ENCODE data around the gene RGS18.
"Not testable (repeated sequence)": the region's sequence is repeated elsewhere in the genome, so short reads cannot be mapped to it uniquely, and the experiment has no call there.

Gene RGS18, protein sequence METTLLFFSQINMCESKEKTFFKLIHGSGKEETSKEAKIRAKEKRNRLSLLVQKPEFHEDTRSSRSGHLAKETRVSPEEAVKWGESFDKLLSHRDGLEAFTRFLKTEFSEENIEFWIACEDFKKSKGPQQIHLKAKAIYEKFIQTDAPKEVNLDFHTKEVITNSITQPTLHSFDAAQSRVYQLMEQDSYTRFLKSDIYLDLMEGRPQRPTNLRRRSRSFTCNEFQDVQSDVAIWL

DNA sequence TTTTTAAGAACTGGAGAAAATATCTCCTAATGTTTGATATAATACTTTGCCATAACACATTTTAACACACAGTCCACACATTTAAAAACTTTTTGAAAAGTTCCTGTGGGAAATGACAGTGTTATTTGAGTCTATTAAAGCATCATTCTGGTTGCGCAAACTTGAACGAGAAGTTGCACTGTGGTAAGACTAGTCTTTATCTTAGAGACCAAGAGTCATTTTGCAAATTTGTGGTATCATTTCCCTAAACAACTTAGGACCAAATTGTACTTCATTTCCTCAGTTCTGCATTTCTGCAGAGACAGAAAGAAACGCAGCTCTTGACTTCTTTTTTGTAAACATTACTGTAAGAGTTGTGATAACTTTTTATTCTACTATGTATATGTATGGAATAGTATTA is at the start of gene RGS18:
RGS18 (plus strand) TSS at position 282 of the 400 bp plus-strand sequence. CDS start 176 bp downstream, outside the sequence.
- no peak for DNase-seq

DNA sequence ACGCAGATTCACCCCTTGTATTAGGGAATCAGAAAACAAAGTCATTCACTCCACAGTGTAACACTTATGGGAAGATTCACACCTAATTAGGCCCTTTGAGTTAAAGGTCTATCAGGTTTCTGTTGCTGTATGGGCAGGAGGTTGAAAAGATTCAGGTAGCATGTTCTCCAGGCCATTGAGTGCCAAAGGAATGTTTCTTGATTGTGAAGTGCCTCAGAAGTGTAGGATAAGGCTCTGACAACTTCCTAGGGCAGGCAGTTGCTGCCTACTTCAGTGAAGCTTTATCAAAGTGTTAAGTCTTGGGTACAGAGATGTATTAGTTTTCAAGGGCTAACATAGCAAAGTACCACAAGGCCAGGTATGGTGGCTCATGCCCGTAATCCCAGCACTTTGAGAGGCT is 48.7 kb upstream of the RGS18 start:
- no peak for DNase-seq

DNA sequence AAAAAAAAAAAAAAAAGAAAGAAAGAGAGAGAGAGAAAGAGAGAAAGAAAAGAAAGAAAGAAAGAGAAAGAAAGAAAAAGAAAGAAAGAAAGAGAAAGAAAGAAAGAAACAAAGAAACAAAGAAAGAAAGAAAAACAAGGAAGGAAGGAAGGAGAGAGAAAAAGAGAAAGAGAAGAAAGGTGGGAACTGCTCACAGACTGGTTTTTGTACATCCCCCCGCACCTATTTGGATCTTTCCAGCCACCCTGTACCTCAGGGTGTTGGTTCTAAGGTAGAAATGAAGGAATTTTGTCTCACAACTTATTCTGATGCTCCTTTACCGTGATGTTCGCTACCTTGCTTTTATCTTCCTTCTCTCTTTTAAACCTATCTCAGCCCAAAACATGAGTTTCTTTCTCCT is 43.3 kb upstream of the RGS18 start:
- no peak for DNase-seq

DNA sequence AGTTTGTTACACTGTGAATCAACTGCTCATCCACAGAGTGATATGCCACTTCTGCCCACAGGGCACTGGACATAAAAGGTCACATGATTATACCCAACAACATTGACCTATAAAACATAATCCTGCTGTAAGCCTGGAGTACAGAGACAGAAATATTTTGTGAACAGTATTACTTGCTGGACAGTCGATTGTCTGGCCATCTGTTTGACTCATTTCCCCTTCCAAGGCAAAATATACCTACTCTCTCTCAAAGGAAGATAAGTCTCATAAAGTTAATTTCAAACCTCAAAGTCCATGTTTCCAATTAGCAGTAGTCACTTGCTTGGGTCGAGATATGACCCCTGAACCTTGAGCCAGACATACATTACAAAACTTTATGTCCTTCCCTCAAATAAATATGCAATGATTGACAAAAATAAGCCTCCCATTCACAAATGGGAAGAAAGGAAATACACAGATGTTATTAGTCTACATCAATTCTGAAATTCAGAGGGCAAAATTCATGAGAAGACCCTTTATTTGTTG is 39.3 kb upstream of the RGS18 start:
- no peak for DNase-seq

DNA sequence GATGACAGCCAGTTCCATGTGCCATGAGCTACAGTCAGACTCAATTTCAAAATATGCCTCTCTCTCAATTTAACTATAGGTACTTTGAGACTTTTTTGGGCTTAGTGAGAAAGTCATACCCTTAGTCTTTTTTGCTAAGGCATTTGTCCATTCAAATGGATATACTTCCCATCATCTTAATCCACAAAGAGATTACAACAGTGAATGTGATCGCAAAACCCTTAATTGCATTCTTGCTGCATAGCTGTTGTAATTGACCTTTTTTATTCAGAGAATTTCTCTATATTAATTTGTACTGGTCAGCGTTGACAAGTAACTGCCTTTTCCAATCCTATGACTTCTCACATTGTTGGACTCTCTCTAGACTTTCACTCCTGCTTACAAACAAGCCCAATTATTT is 38.6 kb upstream of the RGS18 start:
- no peak for DNase-seq

DNA sequence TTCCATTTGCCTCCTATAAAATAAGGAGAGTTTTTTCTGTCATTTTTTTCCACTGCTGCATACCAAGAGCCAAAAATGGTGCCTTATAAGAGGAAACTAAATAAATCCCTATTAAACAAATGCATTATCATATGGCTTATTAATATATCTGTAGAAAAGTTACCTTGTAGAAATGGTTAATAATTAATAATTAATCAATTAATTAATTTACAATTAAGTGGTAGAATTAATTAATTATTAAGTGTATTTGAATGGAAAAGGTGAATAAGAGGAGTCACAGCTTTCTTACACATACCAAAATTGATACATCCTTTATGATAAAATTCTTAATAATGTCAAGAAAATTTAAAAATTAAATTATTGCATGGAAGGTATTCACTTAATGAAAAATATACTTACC is 35.6 kb upstream of the RGS18 start:
- no peak for DNase-seq

DNA sequence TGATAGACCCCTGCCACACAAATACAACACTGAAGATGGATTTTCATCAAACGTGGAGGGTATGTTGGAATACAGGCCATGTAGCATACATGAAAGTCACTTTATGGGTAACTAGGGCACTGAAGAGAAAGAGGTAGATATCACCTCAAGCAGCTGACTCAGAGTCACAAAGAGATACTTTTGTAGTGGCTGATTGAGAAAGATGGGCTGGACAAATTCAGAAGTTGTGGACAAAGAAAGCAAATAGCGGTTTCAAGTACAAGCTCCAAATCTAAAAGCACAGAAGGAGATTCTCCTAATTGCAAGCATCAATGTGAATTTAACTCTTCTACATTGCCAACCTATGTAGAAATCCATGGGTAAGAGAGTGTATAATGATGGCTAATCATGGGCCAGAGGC is 35.0 kb upstream of the RGS18 start:
- DNase-seq = no peak

DNA sequence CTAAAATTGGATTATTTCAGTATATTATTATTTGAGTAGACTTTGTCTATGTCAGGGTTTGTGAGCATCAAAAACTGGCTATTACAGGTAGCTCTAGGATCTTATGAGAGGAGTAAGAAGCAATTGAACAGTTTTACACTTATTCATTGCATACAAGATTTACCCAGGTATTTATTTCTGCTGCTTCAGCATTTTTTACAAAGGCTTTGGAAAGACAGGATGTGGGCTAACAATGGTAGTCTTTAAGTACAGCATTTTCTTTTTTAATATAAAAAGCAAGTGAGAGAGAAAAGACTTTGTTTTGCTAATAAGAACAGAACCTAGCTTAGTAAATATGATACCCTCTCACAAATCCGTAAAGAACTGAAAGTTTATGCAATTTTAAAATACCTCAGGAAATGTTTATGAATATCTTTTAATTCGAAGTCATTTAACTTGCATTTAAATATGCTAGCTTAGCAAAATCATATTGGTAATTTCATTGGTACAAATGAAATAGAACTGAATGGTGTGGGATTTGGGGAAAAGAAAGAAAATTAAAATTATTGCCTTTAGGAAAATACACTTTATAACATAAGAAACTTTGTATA is 32.1 kb upstream of the RGS18 start:
- DNase-seq = no peak

DNA sequence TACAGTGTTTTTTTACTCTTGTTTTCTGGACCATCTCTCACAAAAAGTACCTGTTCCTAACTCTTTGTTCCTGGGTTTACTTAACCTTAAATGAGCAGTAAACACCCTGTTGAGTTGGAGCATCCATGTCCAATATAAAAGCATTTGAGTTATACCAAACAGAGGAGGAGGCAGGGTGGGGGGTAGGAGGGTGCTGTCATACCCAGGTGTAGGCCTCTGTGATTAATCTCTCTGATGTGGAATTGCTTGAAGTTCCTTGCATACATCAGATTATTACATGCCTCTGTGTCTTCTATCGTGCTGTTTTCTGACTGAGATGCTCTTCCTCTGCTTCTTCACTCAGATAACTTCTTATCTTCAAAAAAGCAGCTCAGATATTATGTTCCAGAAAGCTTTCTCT is 28.1 kb upstream of the RGS18 start:
- DNase-seq = no peak

DNA sequence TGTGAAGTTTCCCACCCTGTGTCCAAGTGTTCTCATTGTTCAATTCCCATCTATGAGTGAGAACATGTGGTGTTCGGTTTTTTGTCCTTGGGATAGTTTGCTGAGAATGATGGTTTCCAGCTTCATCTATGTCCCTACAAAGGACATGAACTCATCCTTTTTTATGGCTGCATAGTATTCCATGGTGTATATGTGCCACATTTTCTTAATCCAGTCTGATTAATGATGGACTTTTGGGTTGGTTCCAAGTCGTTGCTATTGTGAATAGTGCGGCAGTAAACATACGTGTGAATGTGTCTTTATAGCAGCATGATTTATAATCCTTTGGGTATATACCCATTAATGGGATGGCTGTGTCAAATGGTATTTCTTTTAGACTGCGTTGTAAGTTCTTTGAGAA is 27.4 kb upstream of the RGS18 start:
- not testable (repeated sequence) for DNase-seq

DNA sequence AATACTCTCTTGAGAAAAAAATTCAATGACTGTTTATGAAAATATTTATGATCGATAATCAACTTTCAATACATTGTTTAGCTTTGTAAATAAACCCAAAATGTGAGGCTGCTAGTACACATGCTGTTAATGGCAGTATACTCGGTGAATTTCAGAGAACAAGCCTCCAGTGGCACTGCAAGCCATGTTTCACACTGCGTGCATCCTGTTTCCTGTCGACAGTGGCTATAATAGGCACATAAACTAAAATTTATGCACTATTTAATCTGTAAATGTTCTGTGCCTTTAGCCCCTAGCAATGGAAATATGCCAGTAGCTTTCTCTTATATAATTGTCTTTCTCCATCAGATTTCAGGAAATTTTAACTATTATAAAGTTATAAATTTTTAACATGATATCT is 26.3 kb upstream of the RGS18 start:
- DNase-seq = no peak

DNA sequence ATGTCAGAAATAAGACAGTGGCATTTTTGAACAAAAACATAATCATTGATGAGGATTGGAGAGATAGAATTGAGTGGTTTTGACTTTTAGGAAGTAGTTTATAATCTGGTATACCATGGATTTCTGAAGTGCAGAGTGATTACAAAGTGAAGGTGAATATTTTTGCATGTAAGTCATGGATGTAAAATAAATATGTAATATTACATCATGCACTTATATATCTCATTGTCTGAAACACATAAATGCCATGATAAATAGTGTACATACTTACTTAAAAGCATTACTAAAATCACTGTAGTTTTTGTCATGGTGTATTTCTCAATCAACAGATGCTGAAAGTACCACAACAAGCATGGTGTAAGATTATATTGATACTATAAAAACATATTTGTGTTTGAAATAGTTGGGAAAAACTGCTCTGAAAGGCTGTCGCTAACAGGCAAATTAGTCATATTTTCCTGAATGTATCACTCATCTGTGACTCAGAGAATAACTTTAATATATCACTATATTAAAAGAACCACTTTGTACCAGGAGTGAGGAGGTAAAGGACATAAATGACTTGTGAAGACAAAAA is 24.8 kb upstream of the RGS18 start:
- DNase-seq = no peak

DNA sequence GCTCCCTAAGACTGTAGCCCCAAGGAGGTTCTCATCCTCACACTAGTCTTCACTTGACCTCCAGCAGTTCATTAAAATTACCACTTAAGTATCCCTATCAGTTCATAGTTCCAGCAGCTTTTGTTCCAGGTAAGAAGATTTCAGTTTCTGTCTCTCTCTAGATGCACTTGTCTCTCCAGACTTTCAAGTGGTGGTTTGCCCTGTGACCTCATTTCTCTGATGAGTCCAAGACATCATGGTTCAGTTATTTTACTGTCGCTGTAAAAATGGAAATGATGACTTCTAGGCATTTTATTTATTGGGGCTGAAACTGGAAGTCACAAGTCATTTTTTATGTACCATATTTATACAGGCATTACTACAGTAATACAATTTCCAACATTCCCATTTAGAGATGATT is 17.9 kb upstream of the RGS18 start:
- DNase-seq = no peak

DNA sequence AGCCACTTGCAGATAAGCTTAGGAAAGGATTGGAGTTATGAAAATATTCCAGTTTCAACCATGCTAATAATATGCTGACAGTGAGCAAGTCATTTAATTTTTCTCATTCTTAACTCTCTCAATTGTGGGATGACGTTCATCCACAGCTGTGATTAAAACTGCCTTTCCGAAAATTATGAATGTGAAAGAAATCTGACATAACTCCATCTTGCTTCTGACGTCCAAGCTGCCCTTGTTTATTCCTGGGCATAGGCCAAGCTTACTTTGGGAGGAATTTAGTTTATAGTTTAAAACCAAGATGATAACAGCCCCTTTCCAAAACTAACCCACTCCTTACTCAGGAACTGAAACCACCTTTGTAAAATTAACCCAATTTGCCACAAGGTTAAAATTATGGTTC is 11.0 kb upstream of the RGS18 start:
- no peak for DNase-seq

DNA sequence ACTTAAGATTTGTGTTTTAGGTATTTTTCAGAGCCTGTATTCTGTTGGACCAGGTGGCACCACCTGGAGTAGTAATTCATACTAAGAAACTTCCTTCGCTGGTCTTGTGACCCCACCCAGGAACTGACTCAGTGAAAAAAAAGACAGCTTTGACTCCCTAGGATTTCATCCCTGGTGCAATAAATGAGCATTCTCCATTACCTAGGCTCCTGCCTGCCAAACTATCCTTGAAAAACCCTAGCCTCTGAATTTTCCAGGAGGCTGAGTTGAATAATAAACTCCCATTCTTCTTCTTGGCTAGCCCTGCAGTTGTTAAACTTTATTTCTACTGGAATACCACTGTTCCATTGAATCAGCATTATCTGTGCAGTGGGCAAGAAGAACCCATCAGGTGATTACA is 10.6 kb upstream of the RGS18 start:
- DNase-seq = no peak

DNA sequence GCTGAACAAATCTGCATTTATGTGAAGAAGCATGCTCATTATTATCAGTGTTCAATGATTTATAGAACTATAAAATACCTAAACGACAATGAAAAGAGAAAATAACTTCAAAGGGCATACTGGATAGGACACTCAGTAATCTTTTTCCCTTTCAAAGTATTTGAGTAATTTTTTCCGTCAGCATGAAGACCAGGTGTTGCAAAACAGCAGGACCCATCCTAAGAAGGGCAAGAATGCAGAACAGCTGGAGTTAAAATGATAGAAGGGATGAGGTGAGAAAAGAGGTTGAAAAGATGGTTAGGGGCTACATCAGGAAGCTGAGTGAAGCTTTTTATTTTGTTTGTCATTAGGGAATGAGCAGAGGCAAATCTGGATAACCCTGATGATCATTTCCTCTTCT is 7.1 kb upstream of the RGS18 start:
- DNase-seq = no peak

DNA sequence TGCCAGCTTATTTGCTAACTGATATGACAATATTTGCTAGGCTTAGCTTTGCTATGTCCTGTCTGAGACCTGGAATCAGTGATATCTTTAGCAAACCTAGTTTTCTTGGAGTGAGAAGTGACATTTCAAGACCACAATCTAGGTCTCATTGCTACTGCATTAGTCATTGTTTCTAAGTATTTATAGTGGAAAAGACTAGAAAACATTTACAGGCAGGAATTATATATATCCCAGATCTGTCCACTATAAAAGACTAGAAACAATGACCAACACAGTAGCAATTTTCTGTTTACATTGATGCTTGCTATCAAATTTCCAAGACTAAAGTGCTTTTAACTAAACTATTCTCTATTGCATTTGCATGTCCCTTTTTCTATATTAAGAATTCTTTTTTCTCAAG is 5.0 kb upstream of the RGS18 start:
- no peak for DNase-seq

DNA sequence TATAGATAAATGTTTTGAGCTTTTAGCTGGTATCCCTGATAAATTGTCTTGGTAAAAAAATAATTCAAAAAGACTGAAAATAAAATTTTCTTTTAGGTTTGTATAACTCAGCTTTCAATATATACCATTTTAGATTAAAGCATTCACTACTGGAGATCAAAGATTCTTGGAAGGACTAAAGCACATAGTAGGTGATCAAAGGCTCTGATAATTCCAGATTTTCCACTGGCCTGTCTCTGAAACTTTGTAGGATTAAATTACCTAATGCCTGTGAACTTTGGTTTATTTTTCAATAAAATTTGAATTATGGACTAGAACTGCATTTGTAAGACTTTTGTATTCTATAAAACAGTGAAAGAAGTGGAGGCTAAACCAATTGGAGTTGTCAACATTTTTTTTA is 1.2 kb upstream of the RGS18 start:
- no peak for DNase-seq

DNA sequence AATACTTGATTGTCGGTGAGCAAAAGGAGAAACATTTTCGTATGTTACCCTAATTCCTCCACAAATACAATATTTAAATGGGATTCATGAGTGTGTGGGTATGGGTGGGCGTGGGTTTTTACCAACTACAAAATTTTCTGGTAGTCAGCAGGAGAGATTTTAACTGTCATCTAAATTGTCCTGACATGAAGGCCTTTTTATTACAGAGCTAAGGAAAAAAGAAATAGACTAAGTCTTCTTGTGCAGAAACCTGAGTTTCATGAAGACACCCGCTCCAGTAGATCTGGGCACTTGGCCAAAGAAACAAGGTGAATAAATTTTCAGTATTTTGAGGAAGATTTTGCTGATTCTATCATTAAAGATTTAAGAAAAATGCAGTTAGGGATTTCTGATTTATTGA is 752 bp downstream of the RGS18 start:
- DNase-seq = no peak

DNA sequence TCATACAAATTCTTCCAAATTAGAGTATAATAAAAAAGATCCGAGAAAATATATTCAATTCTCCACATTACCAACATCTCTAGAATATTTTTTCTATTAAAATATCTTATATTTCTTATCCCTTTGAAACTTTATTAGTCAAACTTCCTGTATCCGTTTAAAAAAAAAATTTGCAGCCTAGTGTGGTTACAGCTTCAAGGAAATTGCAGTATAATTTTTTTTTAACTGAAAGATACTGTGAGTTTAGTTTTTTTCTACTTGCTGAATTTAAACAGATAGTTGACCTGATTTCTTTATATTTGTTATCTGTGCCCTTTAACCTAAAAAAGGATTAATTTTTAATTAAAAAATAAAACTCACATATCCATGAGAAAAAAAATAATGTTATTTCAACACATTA is 1.5 kb downstream of the RGS18 start:
- no peak for DNase-seq

DNA sequence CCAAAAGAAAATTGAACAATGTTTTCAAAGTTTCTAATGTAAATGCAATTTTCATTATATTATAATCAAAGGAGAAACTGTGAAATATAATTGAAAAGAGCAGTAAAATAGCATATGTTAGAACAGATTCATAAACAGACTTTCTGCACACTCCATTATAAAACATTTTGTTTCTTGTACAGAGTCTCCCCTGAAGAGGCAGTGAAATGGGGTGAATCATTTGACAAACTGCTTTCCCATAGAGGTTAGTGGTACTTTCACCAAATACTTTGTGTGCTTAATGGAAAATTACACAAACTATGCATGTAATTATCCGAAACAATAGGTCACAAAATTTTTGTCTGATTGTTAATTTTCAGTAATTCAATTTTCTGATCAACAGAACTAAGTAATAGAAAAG is 1.9 kb downstream of the RGS18 start:
- no peak for DNase-seq

DNA sequence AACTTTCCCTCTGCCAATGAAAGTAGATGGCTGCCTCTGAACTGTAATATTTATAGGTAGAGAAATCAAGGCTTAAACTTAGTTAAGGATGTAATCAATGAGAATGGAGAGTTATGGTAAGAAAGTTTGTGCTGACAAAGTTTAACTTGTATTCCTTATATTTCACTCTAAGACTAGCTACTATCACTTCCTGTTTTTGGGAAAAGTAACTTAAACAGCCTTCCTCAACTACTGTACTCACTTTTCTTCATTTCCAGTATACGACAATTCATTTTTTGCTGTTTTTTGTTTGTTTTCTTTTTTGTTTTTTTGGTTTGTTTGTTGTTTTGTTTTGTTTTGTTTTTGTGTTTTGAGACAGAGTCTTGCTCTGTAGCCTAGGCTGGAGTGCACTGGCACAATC is 3.7 kb downstream of the RGS18 start:
- DNase-seq = no peak

DNA sequence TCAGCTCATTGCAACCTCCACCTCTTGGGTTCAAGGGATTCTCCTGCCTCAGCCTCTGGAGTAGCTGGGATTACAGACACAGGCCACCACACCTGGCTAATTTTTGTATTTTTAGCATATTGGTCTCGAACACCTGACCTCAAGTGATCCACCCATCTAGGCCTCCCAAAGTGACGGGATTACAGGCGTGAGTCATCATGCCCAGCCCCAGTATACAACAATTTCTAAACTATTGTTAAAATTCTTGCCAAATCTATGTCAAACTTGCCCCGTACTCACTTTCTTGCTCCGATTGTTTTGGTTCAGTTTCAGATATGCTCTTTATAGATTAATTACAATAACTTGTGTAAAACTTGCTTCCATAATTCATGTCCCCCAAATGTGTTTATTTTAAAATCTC is 4.1 kb downstream of the RGS18 start:
- DNase-seq = no peak

DNA sequence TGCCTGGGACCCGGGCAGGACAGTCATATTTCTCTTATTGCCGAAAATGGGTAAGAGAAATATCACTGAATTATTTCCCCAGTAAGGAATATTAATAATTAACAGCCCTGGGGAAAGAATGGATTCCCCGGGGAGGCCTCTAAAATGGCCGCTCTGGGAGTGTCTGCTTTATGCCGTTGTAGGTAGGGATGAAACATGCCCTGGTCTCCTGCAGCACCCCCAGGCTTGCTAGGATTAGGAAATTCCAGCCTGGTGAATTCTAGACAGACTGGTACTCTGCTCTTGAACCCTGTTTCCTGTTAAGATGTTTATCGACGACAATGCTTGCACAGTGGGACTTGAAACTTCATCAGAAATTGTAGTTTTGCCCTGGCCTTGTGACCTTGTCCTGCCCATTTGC is 6.7 kb downstream of the RGS18 start:
- not testable (repeated sequence) for DNase-seq

DNA sequence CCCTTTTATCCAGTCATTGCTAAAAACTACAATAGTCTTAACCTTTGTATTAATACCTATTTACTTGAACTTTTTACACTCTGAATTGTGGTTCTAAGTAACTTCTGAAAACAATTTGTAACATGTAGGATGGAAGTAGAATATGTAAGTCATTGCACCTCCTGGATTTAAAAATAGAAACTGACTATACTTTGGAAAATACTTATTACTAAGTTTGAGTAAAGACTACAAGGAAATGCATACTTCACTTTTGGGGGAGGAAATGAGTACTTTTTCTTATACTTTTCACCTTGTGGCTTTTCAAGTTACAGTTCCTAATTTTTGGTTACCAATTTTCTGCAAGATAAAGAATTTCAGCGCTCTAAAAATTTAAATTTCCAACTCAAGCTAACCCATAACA is 8.7 kb downstream of the RGS18 start:
- no peak for DNase-seq
